ENCODE measurements around the gene PRM2.
A peak's percentile ranks its signal among the peaks of the same experiment; 100 is the strongest.

PRM2 gene

DNA sequence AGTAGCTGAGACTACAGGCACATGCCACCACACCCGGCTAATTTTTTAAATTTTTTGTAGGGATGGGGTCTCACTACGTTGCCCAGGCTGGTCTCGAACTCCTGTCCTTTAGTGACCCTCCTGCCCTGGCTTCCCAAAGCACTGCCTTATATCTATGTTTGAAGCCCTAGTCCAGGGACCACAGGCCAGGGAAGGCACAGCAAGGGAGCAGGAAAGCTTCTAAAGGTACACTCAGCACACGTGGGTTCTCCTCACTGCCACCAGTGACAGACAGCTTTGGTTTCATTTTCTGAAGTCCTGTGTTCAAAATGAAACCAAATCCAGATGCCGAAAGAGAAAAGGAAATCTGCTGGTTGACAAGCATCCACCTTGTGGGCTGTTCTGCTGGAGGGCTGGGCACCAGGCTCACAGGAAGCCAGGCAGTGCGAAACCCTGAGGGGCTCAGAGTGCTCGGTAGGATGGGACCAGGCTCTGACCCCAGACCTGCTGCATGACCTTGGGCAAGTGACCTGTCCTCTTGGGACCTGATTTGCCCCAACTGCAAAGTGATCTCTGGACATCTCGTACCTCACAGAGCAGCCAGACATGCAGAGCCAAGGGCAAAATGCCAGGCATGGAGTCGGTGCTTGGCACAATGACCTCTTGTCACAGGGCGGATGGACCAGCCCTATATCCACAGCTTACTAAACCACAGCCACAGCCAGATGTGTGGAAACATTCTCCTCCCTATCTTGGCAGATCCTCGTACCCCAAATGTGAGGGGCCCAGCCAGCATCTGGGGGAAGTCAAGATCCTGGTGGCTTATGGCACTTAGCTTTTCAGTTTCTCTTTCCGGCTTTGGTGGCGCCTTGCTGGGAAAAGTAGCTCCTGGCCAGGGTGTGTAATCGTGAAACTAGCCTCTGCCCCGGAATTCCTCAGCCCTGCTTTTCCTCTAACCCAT is 17.5 kb downstream of the PRM2 start:
- DNase-seq, result no peak

DNA sequence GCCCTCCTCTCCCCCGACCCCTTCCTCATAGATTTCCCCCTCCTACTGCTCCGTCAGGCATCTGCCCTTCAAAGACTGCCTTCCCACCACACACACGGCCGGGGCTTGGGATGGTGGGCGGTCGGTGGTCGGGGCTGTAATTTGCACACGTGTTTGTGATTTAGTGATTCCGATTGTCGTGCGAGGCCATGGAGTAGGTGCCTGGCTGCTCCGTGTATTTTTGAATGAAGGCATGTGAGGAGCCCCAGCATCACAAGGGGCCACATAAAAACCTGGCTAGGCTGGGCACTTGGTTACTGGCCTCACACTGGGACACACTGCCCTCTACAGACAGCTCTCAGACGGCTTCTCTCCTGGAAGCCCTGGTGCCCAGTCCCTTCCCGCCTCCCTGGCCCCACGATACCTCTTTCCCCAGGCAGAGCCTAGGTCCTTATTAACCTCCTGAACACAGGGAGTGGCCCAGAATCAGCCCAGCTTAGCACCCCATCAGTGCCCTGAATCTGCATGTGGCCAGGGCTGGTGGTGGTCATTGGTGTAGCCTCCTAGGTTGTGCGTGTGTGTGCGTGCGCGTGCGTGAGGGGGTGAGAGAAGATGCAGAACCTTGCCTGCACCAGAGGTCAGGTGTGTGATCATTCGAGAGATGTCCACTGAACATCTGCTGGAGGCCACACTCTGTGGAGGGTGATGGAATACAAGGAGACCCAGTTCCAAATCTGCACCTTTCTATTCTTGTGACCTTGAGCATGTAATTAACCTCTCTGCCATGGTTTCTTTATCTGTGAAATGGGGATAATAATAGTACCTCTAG is 18.9 kb downstream of the PRM2 start:
- DNase-seq, result peak; percentile 56

DNA sequence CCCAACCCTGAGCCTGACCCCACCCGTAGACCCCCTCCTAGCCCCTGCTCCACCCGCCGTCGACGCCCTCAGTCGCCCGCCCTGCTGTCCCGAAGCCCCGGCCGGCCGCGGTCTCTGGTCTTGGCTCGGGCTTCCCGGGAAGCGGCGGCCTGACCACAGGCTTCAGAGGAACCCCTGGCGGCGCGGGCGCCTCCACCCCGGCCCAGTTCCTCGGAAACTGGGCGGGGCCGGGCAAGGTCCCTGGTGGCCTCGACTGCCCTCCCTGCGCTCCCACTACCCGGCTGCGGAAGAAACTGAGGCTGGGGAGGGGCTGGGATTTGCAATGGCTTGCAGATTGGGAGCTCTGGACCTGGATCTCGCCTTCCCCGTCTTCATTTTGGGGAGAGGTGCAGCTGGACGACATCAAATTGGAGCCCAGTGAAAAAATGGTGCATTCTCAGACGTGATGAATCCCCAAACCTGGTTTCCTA is 19.6 kb downstream of the PRM2 start:
- no peak for DNase-seq

DNA sequence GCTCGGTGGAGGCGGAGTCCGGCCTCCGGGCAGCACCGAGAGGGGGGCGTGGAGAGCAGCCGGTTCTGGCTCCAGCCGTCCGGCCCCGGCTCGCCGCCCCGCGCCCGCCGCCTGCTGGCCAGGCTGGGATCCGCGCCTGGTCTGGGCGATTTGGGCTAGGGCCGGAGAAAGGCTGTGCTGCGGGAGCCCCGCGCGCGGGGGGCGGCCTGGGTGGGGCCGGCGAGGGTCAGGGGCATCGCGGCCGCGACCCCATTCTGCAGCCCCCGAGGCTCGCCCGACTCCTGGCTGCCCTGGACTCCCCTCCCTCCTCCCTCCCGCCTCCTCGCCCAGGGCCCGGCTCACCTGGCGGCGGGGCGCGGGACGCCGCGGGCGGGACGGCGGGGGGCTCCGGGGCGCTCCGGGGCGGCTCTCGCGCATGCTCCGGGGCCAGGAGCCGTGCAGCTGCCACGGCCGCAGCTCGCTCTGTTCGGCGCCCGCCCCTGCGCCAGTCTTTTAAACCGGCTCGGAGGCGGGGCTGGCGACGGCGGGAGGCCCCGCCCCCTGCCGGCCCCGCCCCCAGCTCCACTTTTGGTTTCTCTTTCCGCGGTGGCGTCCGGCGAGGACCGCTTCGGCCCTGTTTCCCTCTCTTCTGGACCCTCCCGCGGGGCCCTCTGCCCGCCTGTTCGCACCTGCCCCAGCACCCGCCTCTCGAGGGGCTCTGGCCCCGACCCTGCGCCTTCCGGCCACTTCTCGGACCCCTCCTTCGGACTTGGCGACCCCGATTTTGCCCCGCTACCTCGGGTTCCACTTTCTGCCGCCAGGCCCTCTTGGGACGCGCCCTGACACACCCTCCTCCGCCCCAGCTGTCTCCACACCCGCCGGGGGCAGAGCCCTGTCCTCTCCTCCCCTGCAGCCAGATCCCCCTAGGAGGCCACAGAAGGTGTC is 20.3 kb downstream of the PRM2 start, which contains the start of gene SOCS1:
TSS of gene SOCS1 (minus strand) at position 468 of the 924 bp plus-strand sequence. CDS start 726 bp downstream, outside the sequence.
- peak; percentile 43 for DNase-seq

DNA sequence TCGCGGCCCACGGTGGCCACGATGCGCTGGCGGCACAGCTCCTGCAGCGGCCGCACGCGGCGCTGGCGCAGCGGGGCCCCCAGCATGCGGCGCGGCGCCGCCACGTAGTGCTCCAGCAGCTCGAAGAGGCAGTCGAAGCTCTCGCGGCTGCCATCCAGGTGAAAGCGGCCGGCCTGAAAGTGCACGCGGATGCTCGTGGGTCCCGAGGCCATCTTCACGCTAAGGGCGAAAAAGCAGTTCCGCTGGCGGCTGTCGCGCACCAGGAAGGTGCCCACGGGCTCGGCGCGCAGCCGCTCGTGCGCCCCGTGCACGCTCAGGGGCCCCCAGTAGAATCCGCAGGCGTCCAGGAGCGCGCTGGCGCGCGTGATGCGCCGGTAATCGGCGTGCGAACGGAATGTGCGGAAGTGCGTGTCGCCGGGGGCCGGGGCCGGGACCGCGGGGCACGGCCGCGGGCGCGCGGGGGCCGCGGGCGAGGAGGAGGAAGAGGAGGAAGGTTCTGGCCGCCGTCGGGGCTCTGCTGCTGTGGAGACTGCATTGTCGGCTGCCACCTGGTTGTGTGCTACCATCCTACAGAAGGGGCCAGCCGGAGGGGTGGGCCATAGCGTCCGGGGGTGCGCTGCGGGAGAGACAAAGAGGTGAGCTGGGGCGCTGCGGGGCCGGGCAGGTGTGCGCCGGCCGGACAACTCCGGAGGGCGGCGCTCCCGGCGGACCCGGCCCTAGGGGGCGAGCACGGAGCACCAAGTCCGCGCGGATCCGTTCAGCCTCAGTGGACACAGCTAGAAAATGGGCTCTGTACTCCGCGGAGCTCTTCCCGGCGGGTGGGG is 21.2 kb downstream of the PRM2 start:
- peak; percentile 36 for DNase-seq

DNA sequence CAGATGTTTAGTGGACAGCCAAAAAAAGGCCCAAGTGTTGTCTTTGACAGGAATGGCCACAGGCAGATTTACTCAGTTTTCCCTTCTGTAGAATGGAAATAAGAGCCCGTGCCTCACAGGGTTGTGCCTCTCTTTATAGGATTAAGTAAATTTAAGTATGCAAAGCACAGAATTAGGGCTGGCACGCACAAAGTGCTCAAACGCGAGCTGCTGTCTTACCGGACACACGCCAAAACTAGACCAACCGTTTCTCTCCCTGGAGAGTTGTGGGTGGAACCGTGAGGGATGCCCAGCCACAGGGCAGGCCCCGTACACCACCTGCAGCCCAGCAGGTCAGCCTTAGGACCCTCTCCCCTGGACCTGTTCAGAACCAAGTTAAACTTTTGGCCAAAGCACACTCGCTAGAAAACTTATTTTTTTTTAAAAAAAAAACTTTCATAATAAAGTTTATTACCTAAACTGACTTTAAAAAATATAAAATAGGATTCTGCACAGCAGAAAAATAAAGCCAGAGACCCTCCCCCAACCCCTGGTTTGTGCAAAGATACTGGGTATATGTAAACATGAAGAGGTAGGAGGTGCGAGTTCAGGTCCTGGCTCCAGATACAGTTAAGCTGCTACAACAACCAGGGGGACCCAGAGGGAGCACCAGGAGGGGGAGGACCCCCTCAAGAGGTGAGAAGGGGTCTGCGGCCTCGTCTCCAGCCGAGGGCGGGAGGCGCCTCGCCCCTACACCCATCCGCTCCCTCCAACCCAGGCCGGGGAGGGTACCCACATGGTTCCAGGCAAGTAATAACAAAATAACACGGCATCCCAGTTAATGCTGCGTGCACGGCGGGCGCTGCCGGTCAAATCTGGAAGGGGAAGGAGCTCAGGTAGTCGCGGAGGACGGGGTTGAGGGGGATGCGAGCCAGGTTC is 22.0 kb downstream of the PRM2 start:
- DNase-seq, result no peak

DNA sequence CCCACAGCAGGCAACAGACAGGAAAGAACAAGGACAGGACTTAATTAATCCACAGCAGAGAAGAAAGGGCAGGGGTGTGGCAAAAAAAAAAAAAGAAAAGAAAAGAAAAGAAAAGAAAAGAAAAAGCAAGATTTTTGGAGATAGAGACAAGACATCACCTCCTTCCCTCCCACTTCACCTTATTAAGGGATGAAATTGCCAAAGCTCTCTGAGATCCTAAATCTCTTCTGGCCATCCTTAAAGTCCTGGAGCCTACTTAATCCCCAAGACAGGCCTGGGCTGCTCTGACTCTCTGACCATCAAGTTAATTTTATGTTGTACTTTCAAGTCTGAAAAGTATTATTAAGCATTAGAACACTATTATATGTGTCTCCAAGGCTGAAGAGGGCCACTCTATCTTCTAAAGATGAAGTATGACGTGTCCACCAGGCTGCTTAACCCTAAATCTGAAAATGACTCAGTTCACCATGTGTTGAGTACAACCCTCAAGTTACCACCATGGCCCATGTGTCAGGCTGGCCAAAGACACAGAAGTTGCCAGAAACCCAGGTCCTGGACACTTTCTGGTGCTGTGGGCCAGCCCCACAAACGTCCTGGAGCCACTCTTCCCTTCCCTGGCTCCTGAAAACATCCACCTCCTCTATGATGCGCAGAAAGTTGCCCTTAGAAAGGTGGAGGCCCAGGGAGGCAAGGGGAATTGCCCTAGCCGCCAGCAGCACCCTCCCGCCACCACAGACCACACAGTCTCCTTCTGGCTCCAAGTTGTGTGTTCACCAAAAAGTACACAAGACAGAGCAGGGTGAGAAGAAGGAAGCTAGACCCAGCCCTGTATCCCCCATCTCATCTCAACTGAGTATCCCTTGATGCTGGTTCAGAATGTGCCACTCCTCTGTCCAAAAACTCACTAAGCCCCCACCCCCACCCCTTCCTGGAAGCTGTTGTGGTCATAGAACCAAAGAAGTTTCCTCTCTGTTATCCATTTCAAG is 23.0 kb downstream of the PRM2 start:
- DNase-seq, result no peak

DNA sequence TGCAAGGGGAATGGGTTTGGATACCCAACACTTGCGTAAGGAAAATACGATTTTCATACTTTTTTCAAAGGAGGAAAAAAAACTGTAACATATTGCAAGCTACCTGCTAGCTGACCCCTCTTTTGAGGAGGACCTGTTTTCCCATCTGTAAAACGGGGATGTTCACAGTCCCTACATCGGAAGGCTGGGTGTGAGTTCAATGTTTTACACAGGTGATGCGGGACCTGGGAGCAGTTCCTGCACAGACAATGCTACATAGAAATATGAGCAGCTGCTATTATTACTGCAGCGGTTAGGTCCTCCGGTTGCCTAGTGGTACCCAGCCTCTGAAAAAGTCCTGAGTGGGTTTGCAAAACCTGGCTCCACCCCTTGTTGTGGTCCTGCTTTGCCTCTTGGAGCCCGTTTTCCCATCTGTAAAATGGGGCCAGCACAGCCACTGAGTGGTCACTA is 23.8 kb downstream of the PRM2 start:
- DNase-seq, result no peak

DNA sequence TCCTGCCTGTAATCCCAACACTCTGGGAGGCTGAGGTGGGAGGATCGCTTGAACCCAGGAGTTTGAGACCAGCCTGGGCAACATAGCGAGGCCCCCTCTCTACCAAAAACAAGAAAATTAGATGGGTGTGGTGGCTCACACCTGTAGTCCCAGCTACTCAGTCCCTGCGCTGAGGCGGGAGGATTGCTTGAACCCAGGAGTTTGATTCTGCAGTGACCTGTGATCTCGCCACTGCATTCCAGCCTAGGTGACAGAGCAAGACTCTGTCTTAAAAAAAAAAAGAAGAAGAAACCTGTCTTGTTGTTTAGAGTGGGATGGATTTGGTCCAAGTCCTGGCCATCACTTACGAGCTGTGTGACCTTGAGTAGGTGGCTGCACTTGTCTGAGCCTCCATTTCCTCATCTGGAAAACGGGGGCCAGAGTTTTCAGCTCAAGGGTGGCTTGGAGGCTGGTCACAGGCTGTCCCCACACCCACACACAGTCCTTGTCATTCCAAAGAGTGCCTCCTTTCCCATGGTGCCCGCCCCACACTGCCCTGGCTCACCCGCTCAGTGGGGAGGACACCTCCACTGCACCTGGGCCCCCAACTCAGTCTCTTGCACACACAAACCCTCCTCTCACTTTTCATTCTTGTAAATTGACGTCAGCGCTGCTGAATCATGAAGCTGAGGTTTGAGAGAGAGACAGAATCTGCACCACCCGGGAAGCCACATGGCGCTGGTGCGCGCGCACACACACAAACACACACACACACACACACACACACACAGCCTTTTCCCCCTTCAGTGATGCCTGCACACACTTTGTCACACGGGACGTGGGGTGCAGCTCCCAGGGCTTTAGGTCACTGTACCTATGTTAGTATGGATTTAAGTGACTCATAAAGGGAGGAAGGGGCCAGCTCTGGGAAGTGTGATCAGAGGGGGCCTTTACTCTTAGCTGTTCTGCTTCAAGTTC is 24.5 kb downstream of the PRM2 start:
- no peak for DNase-seq

DNA sequence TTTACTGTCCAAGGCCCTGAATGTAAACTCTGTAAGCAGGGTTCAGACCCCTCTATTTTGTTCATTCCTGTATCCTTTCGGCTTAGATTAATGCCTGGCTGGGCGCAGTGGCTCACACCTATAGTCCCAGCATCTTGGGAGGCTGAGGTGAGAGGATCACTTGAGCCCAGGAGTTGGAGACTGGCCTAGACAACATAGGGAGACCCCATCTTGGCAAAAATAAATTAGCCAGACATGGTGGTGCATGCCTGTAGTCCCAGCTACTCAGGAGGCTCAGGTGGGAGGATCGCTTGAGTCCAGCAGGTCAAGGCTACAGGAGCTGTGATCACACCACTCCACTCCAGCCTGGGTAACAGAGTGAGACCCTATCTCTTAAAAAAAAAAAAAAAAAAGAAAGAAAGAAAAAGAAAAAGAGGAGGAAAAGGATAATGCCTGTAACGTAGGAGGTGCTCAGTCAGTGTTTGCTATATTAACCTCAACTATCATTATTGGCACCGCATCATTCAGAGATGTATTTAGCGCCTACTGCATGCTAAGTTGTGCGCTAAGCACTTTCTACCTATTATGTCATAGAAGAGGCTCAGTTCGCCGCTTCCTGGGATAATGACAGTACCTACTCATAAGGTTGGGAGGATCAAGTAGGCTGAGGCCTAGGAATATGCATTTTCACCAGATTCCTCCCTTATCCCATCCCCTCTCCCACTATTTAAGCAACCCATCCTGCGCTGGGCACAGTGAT is 25.3 kb downstream of the PRM2 start:
- no peak for DNase-seq

DNA sequence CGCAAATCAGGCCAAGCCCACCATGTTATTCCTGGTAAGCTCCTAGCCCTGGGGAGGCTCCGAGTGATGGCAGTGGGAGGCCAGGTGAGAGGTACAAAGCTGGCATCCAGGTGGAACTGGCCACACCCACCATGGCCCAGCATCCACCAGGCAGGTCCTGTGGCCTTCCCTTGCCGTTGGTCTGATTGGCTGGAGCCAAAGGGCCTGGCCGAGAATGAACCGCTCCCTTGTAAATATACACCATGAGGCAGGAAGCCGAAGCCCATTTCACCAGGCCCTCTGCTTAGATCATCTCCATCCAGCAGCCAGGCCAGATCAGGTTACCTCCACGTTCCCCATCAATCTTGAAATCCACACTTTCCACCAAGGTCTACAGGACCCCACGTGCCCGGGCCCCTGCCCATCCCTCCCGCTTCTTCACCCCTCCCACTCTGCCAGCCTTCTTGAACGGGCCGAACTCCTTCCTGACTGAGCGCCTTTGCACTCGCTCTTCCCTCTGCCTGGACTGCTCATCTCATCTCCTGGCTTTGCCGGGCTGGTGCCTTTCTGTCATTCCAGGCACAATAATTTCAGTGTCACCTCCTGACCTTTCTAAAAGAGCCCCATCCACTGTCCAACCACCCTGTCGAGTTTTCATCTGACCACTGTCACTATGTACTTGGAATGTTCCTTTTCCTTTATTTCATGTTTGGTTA is 26.0 kb downstream of the PRM2 start:
- DNase-seq, result no peak

DNA sequence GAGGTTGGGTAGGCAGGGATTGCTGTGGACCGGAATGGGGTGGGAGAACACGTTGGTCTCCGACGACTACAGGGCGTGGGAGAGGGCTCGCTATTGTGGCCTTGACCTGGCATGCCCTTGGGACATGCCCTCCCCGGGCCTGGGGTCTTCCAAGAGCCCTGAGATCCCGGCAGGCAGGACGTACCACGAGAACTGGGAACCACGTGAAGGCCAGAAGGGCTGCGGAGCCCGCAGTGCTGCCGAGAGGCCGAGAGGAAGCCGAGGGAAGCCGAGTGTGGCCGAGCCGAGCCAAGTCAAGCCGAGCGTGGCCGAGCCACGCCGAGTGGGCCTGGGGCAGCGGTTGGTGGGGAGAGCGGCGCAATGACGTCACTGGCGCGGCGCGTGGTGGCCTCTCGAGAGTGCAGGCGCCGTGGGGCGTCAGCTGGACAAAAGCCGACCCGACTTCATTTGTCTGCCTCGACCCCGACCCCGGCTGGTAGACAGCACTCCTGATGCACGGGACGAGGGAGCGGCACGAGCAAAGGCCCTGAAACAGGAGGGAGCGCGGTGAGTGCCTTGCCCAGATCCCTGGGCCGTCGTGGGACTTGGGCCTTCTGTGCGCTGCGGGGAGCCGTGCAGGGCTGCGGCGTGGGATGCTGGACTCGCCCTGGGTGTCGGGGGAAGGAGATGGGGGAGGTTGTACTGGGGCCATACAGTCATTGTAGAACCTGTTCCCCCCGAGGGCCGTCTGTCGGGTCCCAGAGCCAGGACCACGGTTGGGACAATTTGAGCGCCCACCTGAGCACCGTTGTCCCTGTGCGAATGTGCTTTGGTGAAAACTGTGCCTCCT is 26.8 kb downstream of the PRM2 start:
- DNase-seq, result no peak

DNA sequence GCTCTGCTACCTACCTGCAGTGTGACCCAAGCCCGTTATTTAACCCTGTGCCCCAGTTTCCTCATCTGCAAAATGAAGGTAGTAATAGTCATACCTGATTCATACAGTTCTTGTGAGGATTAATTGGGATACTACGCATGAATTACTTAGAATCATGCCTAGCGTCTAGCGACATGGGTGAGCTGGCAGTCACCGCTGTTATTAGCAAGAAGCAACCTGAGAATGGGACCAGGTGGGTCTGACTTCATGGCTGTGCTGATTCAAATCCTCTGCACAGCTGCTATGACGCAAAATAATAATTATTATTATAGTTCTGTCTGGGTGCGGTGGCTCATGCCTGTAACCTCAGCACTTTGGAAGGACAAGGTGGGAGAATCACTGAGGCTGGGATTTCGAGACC is 28.1 kb downstream of the PRM2 start:
- DNase-seq, result no peak

DNA sequence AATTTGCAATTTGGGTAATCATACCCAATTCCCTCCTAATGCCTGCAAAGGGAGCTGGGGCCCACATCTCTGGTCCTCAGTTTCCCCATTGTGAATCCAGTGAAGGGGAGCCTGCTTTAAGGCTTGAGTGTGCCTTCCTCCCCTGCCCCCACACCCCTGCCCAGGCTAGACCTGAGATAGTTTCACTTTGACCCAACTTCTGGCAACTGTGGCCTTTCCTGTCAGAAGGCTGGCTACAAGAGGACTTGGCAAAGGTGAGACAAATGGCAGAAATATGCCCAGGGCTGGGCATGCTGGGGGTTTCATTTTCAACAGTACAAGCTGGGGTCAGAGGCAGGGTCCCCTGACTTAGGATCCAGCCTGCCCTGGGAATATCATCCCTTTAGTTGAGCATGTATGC is 30.3 kb downstream of the PRM2 start:
- DNase-seq, result no peak

DNA sequence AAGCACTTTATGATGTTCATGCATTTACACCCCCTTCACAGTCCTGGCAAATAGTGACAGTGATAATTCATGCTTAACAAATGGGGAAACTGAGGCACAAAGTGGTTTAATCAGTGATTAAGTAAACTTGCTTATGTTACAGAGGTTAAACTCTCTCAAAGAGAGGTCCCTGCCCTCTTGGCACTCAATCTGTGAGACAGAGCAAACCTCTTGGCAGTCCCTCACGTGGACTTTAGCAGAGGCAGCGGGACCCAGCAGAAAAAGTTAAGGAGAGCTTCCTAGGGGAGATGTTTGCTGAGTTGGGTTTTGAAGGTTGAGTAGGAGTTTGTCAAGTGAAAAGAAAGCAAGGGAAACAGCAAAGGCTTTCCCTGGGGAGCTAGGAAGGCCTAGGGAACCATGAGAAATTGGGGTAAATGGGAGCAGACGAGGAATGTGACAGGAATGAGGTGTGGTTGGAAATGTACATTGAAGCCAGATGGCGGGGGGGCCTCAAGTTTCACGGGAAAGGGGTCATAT is 31.0 kb downstream of the PRM2 start:
- no peak for DNase-seq

All from NCI-H748 treated with DMSO at 0.1 percent for 48 hours (cell line).